Renal cortex interstitium (tissue), 15 donors: Measurements from ENCODE around the gene PIGBOS1. TPM values are rescaled to one million over a fixed set of nuclear protein-coding genes. Genes with fewer than 3 reads are reported as not detected.
A peak's percentile ranks its signal among the peaks of the same experiment; 100 is the strongest.

ENCODE experiments used
- DNase-seq, 11 donors: peaks; one replicate each; pipeline ENCODE4 v3.0.0-alpha.2; 2013; ENCODE audit warnings: low read depth in 9 of 11, low spot score in 4 of 11; ENCODE audit errors: extremely low read depth in 1 of 11
- long read RNA-seq, 16 experiments: transcript quantifications; one replicate each; lab custom pipeline, GENCODE V29; 2026
- polyA plus RNA-seq, 3 donors: library from polyadenylated mRNA; unstranded; fragments of 120-200 nt; gene quantifications; one replicate each; pipeline ENCODE4 v1.2.1, GENCODE V29; 2013; ENCODE audit not compliant: insufficient read length in 3 of 3

The PIGBOS1 gene
- polyA plus RNA-seq, result 10 to 100 TPM; 18.3 to 19.2 (median 19.1) TPM
- long read RNA-seq, donor 1, partial matches to known transcripts, result 0 of 3 reads
- long read RNA-seq, donor 1, other reads (novel, unspliced or antisense), result 0 of 3 reads
- long read RNA-seq, donor 2, partial matches to known transcripts, result 0 of 1 reads
- long read RNA-seq, donor 2, other reads (novel, unspliced or antisense), result 0 of 1 reads
- long read RNA-seq, donor 3, transcript PIGBOS1-201 (2 exons, 866 nt), result major isoform, 6 of 12 reads
- long read RNA-seq, donor 3, transcript PIGBOS1-203 (2 exons, 801 nt), result major isoform, 6 of 12 reads
- long read RNA-seq, donor 3, partial matches to known transcripts, result 0 of 12 reads
- long read RNA-seq, donor 3, other reads (novel, unspliced or antisense), result 0 of 12 reads
- long read RNA-seq, donor 4, partial matches to known transcripts, result 0 of 8 reads
- long read RNA-seq, donor 4, other reads (novel, unspliced or antisense), result 5 of 8 reads
- long read RNA-seq, donor 5, result 0 reads
- long read RNA-seq, donor 6, partial matches to known transcripts, result 0 of 6 reads
- long read RNA-seq, donor 6, other reads (novel, unspliced or antisense), result 5 of 6 reads
- long read RNA-seq, donor 7, transcript PIGBOS1-201 (2 exons, 866 nt), result major isoform, 6 of 7 reads
- long read RNA-seq, donor 7, partial matches to known transcripts, result 0 of 7 reads
- long read RNA-seq, donor 7, other reads (novel, unspliced or antisense), result 0 of 7 reads
- long read RNA-seq, donor 8, result 0 reads
- long read RNA-seq, donor 9, transcript PIGBOS1-203 (2 exons, 801 nt), result major isoform, 5 of 7 reads
- long read RNA-seq, donor 9, partial matches to known transcripts, result 0 of 7 reads
- long read RNA-seq, donor 9, other reads (novel, unspliced or antisense), result 0 of 7 reads
- long read RNA-seq, donor 10, partial matches to known transcripts, result 0 of 11 reads
- long read RNA-seq, donor 10, other reads (novel, unspliced or antisense), result 10 of 11 reads
- long read RNA-seq, donor 11, partial matches to known transcripts, result 0 of 4 reads
- long read RNA-seq, donor 11, other reads (novel, unspliced or antisense), result 0 of 4 reads
- long read RNA-seq, donor 12, partial matches to known transcripts, result 0 of 3 reads
- long read RNA-seq, donor 12, other reads (novel, unspliced or antisense), result 0 of 3 reads
- long read RNA-seq, donor 13, result 0 reads
- long read RNA-seq, donor 14, transcript PIGBOS1-201 (2 exons, 866 nt), result major isoform, 8 of 12 reads
- long read RNA-seq, donor 14, partial matches to known transcripts, result 0 of 12 reads
- long read RNA-seq, donor 14, other reads (novel, unspliced or antisense), result 0 of 12 reads
- long read RNA-seq, donor 15, partial matches to known transcripts, result 0 of 8 reads
- long read RNA-seq, donor 15, other reads (novel, unspliced or antisense), result 7 of 8 reads
- long read RNA-seq, donor 16, transcript PIGBOS1-201 (2 exons, 866 nt), result minor isoform, 6 of 13 reads
- long read RNA-seq, donor 16, transcript PIGBOS1-203 (2 exons, 801 nt), result major isoform, 7 of 13 reads
- long read RNA-seq, donor 16, partial matches to known transcripts, result 0 of 13 reads
- long read RNA-seq, donor 16, other reads (novel, unspliced or antisense), result 0 of 13 reads

GRCh38 chr15:55318588-55319494 lies at the start of gene PIGBOS1, which contains the start of gene PIGB:
Gene PIGBOS1 (minus strand): TSS chr15:55319123. CDS start chr15:55317792, 1,331 bp downstream.
Gene PIGB (plus strand): TSS chr15:55319222. CDS start chr15:55319251, 29 bp downstream.
- peak; percentile 76 to 91 (median 85) for DNase-seq

- DNase-seq, result no peak
Observed at GRCh38 chr15:55366981-55367380, 48.1 kb upstream of the PIGBOS1 start.

DNA sequence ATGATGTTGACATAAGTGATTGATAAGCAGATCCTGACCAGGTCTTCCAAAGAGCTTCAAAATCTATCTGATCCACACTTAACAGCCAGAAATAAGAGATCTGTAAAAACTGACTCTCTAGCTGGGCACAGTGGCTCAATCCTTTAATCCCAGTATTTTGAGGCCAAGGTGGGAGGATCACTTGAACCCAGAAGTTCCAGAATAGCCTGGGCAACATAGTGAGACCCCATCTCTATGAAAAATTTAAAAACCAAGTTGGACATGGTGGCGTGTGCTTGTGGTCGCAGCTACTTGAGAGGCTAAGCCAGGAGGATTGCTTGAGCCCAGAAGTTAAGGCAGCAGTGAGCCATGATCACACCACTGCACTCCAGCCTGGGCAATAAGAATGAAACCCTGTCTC lies 43.7 kb upstream of the PIGBOS1 start:
- no peak for DNase-seq

DNA sequence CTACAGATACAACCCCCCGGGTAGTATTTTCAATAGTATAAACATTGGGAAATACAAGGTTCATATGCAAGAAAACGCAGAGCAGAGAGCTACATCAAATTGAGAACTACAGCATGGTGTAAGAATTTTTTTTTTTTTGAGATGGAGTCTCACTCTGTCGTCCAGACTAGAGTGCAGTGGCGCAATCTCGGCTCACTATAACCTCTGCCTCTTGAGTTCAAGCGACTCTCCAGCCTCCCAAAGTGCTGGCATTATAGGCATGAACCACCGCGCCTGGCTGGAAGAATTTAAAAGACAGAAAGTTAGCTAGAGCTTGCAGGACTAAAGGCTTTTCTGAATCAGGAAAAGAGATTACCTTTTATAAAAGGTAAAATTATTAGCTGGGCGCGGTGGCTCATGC lies 42.1 kb upstream of the PIGBOS1 start:
- no peak for DNase-seq

DNA sequence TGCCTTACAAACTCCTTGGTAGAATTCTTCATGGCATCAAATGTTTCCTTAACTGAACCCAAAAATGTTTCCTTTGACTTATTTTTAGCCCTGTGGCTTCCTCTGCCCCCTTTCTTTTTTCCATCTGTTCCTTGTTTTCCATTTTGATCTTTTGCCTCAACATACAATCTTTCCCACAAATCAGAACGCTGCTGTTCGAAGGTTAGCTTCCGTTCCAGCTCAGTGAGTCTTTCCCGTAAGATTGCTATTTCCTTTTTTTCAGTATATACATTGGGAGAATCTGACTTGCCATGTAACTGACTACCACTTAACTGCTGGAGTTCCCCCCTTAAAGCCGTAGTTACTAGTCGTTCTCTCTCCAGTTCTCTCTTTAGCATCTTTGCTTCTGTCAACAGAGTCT lies 41.3 kb upstream of the PIGBOS1 start:
- no peak for DNase-seq

DNA sequence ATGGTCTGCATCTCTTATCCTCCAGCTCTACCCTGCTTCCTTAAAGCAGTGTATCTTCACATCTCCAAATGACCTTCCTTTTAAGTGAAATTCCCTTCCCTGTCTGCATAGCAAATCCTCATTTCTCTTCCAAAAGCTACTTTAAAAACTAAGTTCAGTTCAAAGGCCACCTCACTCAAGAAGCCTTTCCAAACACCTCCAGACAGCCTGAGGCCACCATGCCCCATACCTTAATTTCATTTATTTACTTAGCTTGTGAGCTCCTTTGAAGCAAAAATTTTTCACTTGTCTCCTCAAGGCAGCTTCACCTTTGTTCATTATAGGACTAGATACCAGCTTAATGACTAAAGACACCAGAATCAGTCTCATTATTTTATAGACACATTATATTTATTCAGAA lies 39.5 kb upstream of the PIGBOS1 start:
- no peak for DNase-seq

- DNase-seq, result no peak
Observed at GRCh38 chr15:55357774-55358173, 38.9 kb upstream of the PIGBOS1 start.

DNA sequence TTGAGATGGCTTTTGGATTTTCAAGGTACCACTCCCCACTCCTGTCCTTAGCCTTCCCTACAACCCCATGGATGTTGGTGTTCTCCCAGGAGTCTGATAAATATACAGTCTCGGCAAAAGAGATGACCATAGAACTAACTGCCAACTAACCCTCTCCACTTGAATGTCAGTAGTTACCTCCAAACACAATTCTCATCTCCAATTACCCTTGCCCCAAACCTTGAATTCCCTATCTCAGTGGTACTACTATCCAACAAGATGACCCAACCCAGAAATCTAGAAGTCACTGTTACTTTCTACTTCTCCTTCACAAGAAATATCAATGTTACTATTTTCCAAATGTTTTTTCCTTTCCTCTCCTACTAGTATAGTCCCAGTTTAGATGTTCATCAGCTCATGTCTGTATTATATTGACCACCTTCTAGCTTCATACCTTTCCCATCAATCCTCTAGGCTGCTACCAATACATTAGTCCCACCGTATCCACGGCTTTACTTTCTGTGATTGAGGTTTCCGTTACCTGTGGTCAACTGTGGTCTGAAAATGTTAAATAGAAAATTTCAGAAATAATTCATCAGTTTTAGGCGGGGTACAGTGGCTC lies 38.2 kb upstream of the PIGBOS1 start:
- no peak for DNase-seq

DNA sequence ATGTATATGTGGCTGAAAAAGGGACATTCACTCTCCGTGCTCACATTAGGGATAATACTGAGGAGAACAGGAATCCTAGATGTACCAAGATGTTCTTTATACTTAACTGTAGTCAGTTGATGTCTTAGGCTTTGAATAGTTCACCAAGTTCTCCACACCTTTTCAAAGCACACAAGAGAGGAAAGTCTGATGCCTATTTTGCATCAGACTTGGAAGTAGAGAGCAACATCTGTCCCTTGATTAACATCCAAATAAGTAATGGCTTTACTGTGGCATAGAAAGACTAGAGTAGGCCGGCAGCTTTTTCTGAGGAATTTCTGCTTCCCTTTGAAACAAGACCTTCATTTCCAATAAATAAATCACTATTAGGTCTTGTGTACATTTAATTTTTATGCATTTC lies 34.1 kb upstream of the PIGBOS1 start:
- no peak for DNase-seq

DNA sequence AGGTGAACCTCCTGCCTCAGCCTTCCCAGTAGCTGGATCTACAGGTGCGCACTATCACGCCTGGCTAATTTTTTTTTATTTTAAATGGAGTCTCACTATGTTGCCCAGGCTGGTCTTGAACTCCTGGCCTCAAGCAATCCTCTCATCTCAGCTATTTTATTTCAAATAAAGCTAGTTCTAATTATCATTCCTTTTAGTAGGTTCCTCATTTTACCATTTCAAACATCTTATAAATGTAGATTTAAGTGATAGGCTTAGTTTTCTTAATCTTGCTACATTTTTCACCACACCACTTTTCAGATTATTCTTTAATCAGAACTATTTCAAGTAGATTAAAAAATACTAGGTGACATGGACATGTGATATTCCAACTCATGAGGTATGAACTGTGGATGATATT lies 30.4 kb upstream of the PIGBOS1 start:
- no peak for DNase-seq

- DNase-seq, result no peak
Observed at GRCh38 chr15:55348281-55348778, 29.4 kb upstream of the PIGBOS1 start.

GRCh38 chr15:55344206-55344605 lies 25.3 kb upstream of the PIGBOS1 start:
- DNase-seq, result no peak

DNA sequence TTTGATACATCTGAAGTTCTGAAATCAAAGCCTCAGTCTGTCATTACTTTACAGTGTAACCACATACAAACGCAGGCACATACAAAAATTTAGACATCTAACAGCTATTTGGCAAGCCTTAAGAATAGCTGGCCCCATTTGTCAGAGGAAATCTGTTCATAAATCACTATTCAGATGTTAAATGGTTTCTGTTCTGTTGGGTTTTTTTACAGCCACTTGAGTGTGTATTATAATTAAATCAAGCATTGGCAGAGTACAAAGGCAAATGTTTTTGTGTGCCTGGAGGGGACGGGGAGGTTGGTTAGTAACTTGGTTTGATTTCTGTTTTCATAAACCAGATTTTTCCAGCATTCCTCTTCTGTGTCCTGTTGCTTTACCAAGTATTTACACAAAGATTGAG lies 24.2 kb upstream of the PIGBOS1 start:
- DNase-seq, result no peak

- DNase-seq, result no peak
Observed at GRCh38 chr15:55337160-55337559, 18.2 kb upstream of the PIGBOS1 start.

- no peak for DNase-seq
Observed at GRCh38 chr15:55334997-55335396, 16.1 kb upstream of the PIGBOS1 start.

GRCh38 chr15:55334371-55334770 lies 15.4 kb upstream of the PIGBOS1 start:
- no peak for DNase-seq

- DNase-seq, result no peak
Observed at GRCh38 chr15:55327387-55327786, 8.5 kb upstream of the PIGBOS1 start.
